Activated CD8-positive, alpha-beta memory T cell treated with anti-CD3 and anti-CD28 coated beads for 4 hours (primary cell): Measurements from ENCODE around the gene C1orf21.

Experiments
- DNase-seq, 2 donors: peaks; one replicate each; pipeline ENCODE4 v3.0.0-alpha.2; 2020; ENCODE audit warnings: low read depth in 2 of 2

C1orf21 gene

GRCh38 chr1:184485751-184486723, 99.2 kb downstream of the C1orf21 start:
- no peak for DNase-seq

DNA sequence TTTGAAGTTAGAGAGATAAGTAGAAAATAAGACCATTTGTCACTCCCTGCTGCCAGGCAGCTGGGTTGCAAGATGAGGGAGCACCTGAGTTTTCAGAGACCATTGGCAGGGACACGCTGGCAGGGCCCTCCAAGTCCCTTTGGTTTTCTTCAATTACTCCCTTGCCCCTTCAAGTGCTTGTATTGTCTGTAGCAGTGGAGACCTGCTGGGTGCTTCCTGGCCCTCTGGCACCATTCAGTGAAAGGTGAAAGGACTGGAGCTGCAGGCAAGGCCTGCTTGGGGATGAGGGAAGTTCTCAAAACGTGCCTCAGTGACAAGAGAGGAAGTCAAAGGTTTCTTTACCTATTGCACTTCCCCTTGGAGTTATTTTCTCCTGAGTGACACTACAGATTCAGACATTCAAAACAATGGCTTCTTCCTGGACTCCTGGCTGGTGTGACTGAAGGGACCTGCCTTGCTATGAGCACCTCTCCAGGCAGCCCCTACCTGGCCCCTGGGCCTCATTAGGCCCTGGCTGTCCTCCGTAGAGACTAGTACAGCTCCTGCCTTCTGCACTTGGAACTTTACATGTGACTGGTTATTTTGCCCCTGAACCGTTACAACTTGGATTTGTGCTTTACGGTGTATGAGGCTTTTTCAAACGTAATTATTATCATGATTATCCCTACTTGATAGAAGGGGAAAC, 100.1 kb downstream of the C1orf21 start:
- no peak for DNase-seq

- no peak for DNase-seq
These were observed 100.8 kb downstream of the C1orf21 start for GRCh38 chr1:184487531-184488193.

- DNase-seq = no peak
These were observed 103.1 kb downstream of the C1orf21 start for GRCh38 chr1:184489908-184490307.

- DNase-seq = no peak
These were observed 105.7 kb downstream of the C1orf21 start for GRCh38 chr1:184492536-184492935.

DNA sequence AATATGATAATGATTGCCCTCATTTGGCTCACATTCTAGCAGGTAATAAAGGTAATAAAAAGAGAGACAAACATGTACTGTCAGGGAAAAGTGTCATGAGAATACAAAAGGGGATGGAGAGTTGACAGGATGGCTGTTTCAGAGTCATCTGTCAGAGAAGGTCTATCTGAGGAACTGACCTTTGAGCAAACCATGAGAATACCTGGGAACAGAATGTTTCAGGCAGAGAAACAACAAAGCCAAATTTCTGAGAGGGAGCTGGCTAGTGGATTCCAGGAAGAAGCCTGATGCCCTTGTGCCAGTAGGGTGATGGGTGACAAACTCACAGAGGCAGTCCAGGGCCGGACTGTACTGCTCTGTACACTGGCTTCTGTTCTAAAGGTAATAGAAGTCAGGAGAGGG, 107.2 kb downstream of the C1orf21 start:
- no peak for DNase-seq

GRCh38 chr1:184494929-184495328, 108.1 kb downstream of the C1orf21 start:
- no peak for DNase-seq

- DNase-seq = no peak
These were observed 111.3 kb downstream of the C1orf21 start for GRCh38 chr1:184497959-184498723.

DNA sequence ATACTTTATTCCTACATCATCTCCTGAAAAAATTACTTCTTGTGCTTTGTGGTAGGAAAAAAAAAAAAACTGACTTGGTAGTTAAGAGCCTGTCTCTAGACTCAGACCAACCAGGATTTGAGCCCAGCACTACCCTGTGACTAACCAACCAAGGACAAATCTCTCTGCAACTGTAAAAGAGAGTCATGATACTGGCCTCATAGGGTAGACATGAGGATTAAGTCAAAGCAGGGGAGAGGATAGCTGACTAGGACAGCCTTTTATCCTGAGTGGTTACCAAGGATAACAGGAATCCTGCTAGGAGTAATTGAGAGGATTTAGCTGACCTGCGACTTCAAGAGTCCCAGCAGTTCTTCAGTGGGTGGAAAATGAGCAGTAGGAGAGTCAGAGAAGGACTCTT, 112.8 kb downstream of the C1orf21 start:
- DNase-seq = no peak

GRCh38 chr1:184502161-184502560, 115.3 kb downstream of the C1orf21 start:
- DNase-seq = no peak

- no peak for DNase-seq
These were observed 116.5 kb downstream of the C1orf21 start for GRCh38 chr1:184503221-184503749.

GRCh38 chr1:184504040-184504954, 117.5 kb downstream of the C1orf21 start:
- no peak for DNase-seq

DNA sequence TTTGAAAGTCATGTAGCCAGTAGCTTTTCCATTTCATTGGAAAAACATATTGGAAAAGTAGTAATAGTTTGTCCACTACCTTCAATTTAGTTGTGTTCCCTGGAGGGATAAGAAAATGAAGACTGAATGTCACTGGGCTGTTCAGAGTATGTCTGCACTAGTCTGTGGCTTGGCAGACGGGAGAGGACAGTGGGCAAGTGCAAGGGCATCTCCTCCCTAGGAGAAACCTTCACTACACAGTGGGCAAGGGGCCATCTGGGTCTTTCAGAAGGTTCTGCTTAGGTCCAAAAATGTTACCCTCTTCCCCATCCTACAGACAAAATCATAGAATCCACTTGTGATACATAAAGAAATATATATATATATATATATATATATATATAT, 118.1 kb downstream of the C1orf21 start:
- no peak for DNase-seq

- no peak for DNase-seq
These were observed 119.7 kb downstream of the C1orf21 start for GRCh38 chr1:184506481-184506880.

DNA sequence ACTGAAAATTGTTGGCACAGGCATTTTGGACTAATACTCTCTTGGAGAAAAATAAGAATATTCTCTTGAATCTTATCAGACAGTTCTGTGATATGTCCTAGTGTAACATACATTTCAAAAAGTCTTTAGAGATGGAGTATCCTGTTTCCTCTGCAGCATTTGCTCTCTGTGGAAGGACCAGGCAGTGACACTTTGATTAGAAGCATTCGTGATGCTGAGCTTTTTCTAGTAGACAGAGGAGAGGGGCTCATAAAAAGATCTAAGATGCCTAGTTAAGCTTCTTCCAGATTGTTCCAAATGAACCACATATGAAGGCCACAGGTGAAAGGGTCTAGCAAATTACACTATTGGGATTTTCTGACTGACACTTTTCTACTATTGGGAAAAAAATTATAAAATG, 120.3 kb downstream of the C1orf21 start:
- DNase-seq = no peak

DNA sequence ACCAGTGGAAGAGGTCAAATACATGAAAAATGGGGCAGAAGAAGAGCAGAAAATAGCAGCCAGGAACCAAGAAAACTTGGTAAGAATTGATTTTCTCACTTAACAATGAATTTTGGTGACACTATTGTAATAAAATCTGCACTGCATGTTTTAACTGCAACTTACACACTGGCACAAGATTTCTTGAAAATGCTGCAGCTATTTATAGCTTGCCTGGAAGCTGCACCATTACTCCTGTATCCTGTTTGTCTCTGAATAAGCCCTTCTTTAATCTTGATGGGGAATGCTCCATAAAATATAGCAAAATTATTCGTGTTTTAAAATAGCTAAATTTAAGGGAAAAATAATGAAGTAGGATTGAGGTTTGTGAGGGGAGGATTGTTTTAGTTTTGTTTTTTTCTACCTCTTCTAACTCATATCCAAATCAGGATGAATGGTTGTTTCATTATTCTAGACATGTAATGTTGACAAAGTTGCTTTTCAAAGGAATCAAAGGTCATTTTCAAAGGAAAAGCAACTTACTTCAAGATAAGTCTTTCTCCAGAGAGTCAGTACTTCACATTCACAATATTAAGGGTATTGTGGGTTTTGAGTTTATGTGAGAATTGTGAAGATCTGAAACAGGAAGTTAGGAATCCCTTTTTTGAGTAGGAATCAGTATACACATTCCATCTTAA, 120.9 kb downstream of the C1orf21 start:
- no peak for DNase-seq

DNA sequence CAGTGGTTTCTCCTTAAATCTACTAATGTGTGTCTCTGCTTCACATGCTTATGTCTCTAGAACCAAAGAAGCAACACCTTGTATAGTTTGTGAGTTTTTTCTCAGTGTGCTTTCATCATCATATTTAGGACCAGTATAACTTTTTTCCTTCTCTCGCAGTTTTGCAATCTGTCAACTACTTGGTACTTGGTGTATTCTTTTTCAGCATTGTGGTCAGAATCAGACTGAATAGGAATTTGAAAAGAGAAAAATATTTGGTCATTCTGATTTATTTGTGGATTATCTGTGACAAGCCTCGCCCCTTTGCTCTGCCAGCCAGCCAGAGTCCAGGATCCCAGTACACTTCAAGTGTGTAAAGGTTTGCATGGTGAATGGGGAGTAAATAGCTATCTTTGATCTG, 122.3 kb downstream of the C1orf21 start:
- no peak for DNase-seq

DNA sequence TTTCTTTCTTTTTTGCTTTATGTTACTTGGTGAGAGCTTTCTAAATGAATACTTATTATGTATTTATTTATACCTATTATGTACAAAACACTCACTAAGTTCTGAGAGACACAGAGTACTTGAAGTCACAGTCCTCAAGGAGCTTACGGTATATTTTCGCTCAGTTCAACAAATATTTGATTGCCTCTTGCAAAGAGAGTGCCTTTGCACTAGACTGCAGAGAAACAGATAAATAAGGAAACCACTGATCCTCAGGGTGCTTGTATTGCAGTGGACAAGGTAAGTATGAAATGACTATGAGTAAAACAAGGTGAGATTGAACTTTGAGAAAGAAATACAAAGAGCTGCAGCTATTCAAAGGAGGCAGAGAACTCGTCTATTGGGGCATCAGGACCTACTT, 123.3 kb downstream of the C1orf21 start:
- no peak for DNase-seq

GRCh38 chr1:184512724-184513123, 125.9 kb downstream of the C1orf21 start:
- no peak for DNase-seq

DNA sequence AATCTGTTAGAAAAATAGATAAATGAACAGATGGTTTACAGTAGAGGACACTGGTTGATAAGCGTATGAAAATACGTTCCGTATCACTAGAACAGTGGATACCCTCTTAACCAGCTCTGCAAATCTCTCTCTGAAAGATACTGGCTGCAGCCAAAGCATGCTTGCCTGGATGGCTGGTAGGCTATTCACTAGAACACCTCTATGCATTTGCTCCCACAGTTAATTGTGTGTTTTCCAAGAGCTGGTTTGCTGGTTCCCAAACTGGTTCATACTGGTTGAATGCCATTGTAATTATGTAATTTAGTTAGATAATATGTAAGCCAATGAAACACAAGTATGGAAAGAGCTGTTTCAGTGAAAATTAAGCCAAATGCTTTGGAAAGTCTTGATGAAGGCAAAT, 126.6 kb downstream of the C1orf21 start:
- DNase-seq = no peak
